NCI-H1105 treated with DMSO at 0.1 percent for 48 hours (cell line): ENCODE results near the gene CCR3.
"Not testable (repeated sequence)": the region's sequence is repeated elsewhere in the genome, so short reads cannot be mapped to it uniquely, and the experiment has no call there.

Source experiments
- DNase-seq: peaks from one replicate; lab custom pipeline; 2025; lab: John Stamatoyannopoulos, UW

CCR3 gene

DNA sequence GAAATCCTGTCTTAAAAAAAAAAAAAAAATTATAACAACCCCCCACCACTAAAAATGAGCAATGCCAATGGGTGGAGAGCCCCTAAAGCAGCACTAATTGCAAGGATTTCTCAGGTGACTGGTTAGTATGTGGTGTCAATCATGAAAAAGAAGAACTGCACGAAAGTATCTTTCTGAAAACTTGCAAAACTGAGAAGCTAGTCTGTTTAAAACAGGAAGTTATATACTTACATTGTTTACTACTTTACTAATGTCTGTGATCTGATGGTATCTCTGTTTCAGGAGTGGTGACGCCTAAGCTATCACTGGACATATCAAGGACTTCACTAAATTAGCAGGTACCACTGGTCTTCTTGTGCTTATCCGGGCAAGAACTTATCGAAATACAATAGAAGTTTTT is at the start of gene CCR3:
CCR3 (plus strand) TSS at position 341 of the 400 bp plus-strand sequence. CDS start 22,699 bp downstream, outside the sequence.
- no peak for DNase-seq

DNA sequence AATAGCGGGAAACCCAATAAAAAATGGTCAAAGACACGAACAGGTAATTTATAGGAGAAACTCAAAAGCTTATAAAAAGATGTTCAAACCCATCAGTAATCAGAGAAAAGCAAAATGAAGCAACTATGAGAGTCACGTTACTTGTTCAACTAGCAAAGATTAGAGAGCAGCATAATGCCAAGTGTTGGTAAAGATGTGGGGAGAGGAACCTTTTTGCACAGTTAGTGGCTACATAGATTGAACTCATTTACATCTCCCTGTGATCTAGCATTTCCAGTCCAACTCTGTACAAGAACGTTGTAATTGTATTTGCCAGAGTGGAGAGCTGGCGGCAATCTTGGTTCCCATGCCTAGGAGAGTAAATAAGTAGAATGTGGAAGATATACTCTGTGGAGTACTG is 49.3 kb upstream of the CCR3 start:
- no peak for DNase-seq

DNA sequence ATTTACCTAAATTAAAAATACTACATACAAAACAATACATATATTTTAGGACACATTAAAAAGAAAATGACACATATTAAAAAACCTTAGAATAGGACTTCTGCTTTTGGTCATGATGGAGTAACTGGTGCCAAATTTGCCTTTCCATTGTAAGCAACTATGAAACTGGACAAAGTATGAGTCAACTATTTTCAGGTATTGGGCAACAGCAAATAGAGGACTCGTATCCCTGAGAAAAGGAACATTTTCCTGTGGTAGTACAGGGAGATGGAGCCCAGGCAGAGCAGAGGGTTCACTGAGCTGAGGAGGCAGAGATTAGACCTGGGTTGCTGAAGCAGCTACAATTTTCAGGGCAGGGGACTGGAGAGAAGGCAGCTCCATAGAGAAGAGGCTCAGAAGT is 48.8 kb upstream of the CCR3 start:
- no peak for DNase-seq

DNA sequence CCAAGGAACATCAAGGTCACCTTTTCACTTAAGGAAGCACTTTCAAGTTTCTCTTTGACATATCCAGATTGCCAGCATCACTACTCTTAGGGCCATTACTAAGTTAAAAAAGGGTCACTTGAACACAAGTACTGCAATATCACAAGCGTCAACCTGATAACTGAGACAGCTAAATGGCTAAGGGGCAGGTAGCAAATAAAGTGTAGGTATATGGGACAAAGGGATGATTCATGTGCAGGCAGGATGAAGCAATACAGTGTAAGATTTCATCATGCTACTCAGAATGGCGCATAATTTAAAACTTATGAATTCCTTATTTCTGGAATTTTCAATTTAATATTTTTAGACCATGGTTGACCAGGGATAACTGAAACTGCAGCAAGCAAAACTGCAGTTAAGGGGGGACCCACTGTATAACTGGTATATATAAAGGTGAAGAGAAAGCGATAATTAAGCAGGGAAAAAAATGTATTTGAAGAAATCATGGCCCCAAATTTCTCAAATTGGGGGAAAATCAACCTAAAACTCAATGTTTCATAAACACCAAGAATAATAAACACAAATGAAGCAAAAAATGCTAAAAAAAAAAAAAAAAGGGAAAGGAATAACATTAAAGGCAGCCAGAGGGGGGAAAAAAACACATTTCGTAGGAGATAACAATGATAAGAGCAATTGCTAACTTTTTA is 47.2 kb upstream of the CCR3 start:
- no peak for DNase-seq

DNA sequence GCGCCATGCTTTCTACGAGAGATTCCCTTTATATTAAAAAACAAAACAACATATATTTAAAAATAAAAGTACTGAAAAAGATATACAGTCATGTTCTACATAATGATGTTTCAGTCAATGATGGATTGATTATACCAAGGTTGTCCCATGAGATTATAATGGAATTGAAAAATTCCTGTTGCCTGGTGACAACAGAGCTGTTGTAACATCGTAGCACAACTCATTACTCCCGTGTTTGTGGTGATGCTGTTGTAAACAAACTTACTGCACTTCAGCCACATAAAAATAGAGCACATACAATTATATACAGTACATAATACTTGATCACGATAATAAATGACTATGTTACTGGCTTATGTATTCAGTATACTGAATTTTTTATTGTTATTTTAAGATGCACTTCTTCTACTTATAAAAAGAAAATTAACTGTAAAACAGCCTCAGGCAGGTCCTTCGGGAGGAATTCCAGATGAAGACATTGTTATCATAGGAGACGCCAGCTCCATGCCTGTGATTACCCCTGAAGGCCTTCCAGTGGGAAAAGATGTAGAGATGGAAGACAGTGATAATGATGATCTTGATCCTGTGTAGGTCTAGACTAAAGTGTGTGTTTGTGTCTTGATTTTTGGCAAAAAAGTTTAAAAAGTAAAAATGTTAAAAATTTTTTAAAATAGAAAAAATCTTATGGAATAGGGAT is 45.9 kb upstream of the CCR3 start:
- no peak for DNase-seq

DNA sequence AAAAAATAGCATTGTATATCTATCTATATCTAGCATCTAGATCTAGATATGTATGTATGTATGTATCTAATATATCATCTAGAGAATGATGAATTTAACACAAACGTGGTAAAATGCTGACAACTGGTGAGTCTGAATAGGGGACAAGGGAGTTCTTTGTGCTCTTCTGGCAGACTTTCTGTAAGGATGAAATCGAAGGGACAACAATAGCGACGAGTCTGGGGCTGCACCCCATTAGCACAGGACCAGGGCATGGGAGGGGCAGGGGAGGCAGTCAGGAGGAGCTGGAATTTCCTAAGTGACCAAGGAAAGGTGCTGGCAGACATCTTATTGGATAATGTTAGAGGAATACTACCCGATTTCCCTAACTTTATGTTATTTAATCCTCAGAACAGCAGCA is 42.0 kb upstream of the CCR3 start:
- DNase-seq, result no peak

DNA sequence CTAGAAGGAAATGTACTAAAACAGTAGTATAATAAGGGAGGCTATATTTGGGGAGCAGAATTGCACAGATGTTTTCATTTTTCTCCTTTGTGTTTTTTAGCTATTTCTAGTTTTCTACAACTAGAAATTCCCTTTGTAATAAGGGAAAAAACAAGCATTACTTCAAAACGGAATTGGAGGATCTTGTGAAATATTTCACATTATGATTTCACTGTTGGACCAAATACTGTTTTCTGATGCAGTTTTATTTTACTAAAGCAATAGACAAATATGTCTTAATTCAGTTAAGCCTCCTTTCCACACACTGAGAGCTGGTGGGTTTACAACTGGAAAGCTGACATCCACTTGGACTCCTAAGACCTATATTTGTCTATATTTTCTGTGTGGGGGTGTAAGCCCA is 41.5 kb upstream of the CCR3 start:
- DNase-seq, result no peak

DNA sequence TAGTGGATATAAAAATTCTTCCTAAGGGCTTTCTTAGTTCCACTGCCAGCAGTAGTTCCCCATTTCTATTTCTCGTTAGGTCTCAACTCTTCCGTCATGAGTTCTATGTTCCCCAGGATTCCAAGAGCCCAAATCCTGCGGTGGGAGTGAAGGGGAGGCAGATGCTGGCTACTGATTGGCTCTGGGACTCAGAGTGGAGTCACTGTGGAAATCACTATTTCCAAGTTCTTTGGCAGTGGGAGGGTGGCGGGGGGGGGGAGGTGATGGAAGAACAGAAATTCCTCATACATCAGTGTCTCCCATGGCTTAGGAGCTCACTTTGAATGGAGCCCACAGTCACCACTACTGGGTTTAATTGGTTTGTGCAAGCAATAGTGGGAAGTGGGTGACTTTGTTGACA is 39.7 kb upstream of the CCR3 start:
- DNase-seq, result no peak

DNA sequence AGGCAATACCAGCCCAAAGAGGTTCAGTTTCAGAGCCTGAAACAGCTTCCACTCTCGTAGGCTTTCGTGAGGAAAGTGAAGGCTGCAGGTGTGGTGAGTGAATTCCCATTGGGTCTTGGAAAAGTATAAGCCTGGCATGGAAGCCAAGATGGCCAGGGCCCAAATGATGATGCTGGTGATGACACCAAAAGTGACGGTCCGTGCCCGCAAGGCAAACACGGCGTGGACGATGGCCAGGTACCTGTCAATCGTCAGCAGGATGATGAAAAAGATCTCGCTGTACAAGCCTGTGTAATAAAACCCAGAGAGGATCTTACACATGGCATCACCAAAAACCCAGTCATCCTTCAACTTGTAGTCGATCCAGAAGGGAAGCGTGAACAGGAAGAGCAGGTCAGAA is 38.6 kb upstream of the CCR3 start:
- no peak for DNase-seq

DNA sequence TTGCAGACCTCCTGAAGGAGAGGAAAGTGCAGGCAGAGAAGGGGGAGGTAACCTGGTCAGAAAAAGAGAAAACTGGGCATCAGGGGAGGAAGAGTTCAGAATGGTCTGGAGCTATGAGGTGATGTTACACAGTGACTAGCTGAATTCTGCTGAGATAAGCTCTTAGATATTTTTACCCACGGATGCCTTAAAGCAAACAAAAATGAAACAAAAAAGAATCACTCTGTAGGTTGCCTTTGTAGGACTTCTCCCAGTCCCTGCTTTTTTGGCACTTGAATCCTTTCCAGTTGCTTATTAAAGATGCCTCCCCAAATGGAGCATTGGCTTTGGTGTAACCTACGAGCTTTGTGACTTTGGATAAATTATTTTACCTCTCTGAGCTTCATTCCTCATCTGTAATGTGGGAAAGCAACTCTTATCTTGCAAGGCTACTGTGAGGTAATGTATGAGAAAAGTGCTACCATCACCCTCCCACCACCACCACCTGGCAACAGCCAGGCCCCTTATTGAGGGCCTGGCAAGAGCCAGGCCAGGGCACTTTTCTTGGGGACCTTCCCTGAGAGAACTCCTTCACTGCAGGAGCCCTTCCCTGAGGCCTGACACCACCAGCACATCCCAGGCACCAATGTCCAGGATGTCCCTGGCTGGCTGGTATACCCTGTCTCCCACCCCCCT is 36.8 kb upstream of the CCR3 start:
- no peak for DNase-seq

DNA sequence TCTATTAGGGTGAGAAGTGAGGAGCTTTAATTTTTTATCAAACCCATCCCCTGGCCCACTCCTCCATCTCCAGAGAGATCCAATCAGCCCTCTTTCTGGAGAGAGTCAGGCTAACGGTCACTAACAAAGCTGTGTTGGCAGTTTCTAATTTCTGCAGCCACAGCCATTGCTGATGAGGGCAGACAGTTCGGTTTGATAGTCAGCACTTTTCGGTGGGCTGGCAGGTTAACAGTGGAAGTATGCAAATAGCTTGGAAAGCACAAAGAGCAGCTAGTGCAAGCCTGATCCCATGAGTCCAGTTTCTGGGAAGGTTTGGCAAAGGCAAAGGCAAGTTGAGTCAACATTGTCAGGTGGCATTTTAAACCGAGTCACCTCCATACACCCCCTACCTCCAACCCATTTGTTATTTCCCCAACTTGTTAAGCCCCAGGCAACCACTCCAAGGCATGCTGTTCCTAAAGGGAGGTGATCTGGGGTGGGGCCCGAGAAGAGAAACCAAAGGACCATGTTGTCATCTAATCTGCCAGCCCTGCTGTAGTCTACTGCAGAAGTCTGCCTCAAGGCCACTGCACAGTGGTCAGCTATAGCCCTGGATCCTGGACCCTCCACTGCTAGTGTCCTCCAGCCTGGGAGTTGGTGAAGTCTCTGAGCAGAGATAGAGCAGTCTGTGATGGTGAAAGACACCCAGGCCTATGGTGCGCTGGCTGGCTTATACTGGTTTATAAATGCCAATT is 35.8 kb upstream of the CCR3 start:
- no peak for DNase-seq

DNA sequence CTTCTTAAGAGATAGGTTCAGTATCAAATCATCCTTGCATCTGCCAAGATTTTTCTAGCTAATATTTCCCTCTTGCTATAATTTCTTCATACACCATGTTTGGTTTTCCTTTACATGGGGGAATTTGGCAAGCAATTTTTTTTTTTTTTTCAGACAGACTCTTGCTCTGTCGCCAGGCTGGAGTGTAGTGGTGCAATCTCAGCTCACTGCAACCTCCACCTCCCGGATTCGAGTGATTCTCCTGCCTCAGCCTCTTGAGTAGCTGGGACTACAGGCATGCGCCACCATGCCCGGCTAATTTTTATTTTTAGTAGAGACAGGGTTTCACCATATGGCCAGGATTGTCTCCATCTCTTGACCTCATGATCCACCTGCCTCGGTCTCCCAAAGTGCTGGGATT is 34.7 kb upstream of the CCR3 start:
- DNase-seq, result not testable (repeated sequence)

DNA sequence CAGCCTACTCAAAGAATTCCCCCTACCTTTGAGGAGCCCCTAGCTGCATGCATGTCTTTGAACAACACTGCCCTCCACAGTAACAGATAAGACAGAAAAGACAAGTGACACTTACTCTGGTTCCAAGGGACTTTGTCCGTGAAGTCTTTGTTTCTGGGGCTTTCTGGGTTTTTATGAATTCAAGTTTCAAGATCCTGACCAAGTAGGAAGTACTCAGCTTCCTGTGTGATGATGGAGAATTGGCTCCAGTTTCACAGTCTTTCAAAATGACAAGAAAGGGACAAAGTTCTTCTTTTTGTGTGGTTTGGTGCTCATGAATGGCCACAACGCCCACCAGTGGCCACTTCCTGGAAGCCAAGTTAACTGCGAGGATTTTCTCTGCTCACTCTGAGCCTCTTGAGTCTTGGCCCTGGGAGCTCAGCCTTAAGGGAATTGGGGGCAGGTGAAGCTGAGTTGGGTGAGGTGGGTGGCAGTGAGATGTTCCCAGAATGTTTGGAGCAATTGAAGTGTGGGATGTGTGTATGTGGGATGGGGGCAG is 34.0 kb upstream of the CCR3 start, which contains the start of gene CCR1:
CCR1 (minus strand) TSS at position 147 of the 538 bp plus-strand sequence. CDS start 4,000 bp downstream, outside the sequence.
- DNase-seq, result no peak

DNA sequence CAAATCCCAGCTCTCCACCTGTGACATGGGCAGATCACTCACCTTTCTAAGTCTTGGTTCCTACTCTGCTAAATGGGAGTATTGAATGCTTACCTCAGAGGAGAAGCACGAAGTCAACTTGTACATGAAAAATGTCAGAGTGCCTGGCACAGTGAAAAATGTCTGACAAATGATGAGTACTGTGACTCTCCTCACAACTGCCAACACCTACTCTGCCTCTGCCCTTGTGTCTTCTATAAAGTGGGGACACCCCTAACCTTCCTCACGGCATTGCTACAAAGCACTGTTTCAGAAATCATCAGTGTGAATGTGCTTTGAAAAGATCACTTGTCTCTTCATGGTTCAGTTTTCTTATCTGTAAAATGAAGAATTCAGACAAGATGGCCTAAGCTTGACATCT is 33.2 kb upstream of the CCR3 start:
- no peak for DNase-seq

DNA sequence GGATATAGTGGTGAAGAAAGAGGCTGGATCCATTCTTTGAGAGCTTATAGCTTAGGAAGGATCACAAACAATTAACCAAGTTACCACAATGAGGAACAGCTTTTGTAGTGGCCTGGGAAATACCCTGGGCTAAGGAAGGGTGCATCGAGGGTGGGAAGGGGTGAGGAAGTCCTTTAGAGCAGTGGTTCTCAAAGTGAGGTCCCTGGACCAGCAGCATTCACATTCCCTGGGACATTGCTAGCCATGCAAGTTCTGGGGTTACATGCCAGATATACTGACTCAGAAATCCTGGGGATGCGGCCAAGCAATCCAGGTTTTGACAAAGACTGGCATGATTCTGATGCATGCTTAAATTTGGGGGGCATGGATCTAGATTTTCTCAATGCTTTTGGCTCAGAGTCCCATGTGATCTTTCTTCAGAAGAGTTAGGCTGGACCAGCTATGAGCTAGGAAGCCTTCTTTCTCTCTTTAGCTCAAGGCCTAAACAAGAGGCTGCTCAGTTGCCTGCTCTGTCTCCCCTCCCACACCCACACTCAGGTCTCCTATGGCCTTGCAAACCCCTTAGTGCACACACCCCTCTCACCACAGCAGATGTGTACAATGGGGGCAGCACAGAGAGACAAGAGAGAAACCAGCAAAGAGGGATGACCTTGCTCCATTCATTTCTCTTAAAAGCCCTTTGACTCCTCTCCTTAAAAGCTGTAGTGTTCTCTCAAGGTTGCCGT is 32.4 kb upstream of the CCR3 start:
- no peak for DNase-seq

DNA sequence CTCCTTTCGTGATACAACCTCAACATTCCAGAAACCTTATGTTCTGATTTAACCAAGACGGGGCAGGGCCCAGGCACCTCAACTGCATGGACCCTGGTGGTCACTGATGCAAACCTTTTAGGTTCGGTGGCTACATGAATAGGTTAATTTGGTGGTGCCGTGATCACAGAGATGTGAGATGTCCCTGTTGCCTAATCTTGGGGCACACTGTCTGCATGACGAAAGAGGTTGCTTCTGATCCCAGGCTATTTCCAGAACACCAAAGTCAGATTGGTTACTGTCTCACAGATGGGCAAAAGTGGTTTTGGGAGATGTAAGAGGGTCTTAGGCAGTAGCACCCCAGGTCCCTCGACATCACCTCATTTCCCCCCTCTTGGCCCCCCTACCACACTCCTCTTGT is 30.2 kb upstream of the CCR3 start:
- DNase-seq, result no peak

DNA sequence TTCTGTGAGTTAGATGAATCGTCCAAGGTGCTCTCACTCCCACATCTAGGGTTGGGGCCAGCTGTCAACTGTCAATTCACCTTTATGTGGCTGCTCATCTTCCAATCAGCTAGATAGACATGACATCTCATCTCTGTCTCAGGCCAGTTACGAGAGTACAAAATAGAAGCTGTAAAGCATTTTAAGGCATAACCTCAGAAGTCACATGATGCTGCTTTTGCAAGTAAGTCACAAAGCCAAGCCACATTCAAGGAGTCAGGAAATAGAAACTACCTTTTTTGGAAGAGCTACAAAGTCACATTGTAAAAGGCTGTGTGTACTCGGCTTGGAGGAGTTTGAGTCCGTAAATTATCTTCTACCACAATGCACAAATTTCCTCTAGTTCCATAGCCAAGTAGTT is 29.1 kb upstream of the CCR3 start:
- DNase-seq, result no peak

DNA sequence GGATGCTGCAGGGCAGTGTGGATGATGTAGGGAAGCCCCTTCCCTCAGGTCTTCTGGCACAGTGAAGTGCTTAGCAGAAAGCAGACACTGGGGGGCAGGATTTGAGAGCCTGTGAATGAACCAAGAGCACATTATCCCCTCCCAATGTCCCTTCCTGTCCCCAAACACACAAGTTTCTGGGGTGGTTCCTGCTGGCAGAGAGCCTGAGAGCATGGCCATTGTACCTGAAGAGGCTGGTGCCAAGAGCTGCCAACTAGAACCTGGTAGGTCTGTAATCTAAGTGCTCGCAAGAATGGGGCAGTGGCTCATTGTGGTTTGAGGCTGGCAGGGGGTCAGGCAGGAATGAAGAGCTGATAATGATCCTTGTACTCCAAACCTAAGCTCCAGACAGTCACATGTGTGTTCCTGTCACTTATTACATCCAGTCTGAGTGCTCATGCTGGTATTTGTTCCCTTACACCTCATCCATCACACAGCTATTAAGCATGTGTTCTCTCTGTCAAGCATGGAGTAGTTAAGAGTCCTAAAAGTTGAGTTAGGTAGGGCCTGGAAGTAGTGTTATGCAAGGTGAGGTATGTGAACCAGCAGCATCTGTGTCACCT is 27.4 kb upstream of the CCR3 start:
- peak; percentile 4 for DNase-seq

DNA sequence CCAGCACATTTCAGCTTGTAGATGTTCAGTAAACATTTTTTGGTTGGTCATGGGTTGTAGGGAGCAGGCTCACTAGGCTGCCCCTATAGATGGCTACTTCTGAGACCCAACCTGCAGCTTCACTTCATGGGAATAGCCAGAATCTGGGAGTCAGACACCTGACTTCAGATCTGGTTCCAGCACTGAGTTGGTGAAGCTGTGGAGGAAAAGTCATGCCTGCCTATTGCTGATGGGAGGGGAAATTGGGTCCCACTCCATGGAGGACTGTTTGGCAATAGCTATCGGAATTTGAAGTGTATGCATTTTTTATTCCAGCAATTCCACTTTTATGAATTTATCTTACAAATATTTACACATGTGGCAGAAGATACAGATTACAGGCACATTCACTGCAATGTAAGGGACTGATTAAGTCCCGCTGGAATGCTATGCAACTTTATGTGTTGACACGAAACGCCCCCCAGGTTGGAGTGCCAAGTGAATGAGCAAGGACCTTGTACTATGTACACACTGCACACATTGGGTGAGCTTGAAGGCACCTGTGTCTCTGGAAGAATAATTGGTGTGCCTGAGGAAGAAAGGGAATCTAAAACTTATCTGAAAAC is 26.3 kb upstream of the CCR3 start:
- no peak for DNase-seq

DNA sequence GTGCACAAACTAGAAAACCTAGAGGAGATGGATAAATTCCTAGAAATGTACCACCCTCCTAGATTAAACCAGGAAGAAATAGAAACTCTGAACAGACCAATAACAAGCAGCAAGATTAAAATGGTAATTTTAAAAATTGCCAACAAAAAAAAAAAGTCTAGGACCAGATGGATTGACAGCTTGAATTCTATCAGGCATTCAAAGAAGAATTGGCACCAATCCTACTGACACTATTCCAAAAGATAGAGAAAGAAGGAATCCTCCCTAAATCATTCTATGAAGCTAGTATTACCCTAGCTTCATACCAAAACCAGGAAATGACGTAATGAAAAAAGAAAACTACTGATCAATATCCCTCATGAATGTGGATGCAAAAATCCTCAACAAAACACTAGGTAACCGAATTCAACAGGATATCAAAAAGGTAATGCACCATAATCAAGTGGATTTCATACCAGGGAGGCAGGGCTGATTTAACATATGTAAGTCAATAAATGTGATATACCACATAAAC is 24.0 kb upstream of the CCR3 start:
- DNase-seq, result no peak
